Nephron (organoid): Measurements from ENCODE around the gene DNHD1.

Experiments used
- H3K27ac Mint-ChIP-seq, 3 experiments: 2 replicates each; pipeline ENCODE4 v1.8.0; 2020; ENCODE audit warnings: mixed read lengths in 3 of 3, mild to moderate bottlenecking in 2 of 3, moderate library complexity in 1 of 3
- H3K27me3 Mint-ChIP-seq: 2 replicates; pipeline ENCODE4 v1.8.0; 2021; ENCODE audit warnings: low read depth, mild to moderate bottlenecking, moderate library complexity, mixed read lengths
- H3K36me3 Mint-ChIP-seq: 2 replicates; pipeline ENCODE4 v1.8.0; 2020; ENCODE audit warnings: low read depth, mixed read lengths
- H3K4me1 Mint-ChIP-seq: 2 replicates; pipeline ENCODE4 v1.8.0; 2020; ENCODE audit warnings: mixed read lengths
- H3K4me3 Mint-ChIP-seq, 3 experiments: 2 replicates each; pipeline ENCODE4 v1.8.0; 2020; ENCODE audit warnings: mild to moderate bottlenecking in 3 of 3, mixed read lengths in 3 of 3, moderate library complexity in 2 of 3
- H3K9me3 Mint-ChIP-seq: 2 replicates; pipeline ENCODE4 v1.8.0; 2020; ENCODE audit warnings: mixed read lengths
- CTCF ChIP-seq, 3 experiments: fragments of 200-600 bp; sonication (generic); IDR thresholded peaks; one replicate each; pipeline ENCODE4 v1.5.0; 2021; ENCODE audit warnings: antibody characterized with exemption in 3 of 3; ENCODE audit not compliant: unreplicated experiment in 3 of 3

Gene DNHD1

GRCh38 chr11:6594142-6594768 lies 97.2 kb downstream of the DNHD1 start:
- H3K9me3 Mint-ChIP-seq = no peaks in the 10 kb centered on the region
- no peak for TF ChIP-seq CTCF (IDR thresholded peaks at IDR 0.05; ENCODE audit: unreplicated experiment in 3 of 3)
- peaks cover 44% of the 10 kb centered on the region for H3K36me3 Mint-ChIP-seq
- no peaks in the 10 kb centered on the region for H3K27me3 Mint-ChIP-seq
- no peaks in the 10 kb centered on the region for H3K4me1 Mint-ChIP-seq
- H3K4me3 Mint-ChIP-seq = no peak overlapping the region
- H3K27ac Mint-ChIP-seq = no peak overlapping the region

GRCh38 chr11:6596239-6596877 lies 99.3 kb downstream of the DNHD1 start:
- peaks cover 50% of the 10 kb centered on the region for H3K36me3 Mint-ChIP-seq
- no peak for TF ChIP-seq CTCF (IDR thresholded peaks at IDR 0.05; ENCODE audit: unreplicated experiment in 3 of 3)
- no peak overlapping the region for H3K4me3 Mint-ChIP-seq
- H3K4me1 Mint-ChIP-seq = no peaks in the 10 kb centered on the region
- no peak overlapping the region for H3K27ac Mint-ChIP-seq
- no peaks in the 10 kb centered on the region for H3K9me3 Mint-ChIP-seq
- no peaks in the 10 kb centered on the region for H3K27me3 Mint-ChIP-seq

DNA sequence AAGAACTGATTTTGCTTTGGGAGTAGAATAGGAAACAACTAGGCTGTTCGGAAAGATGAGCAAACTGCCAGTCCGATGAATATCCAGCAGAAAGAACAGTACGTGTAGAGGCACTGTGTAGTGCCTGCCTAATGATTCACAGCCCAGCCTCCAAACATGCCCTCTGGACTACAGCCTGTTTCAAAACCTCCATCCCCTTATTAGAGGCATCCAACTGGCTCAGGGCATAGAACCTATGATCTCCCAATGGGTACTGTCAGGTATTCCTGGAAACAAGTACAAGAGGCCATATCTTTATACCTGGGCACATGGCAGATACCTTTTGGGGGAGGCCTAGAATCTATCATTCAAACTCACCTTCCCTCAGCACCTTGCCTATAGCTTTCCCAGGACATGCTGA lies 101.5 kb downstream of the DNHD1 start:
- peak overlapping the region in 1 of 3 experiments; percentile 48 for H3K4me3 Mint-ChIP-seq
- H3K36me3 Mint-ChIP-seq = peaks cover 47% of the 10 kb centered on the region
- no peaks in the 10 kb centered on the region for H3K9me3 Mint-ChIP-seq
- no peak for TF ChIP-seq CTCF (IDR thresholded peaks at IDR 0.05; ENCODE audit: unreplicated experiment in 3 of 3)
- H3K27ac Mint-ChIP-seq = no peak overlapping the region
- H3K27me3 Mint-ChIP-seq = no peaks in the 10 kb centered on the region
- no peaks in the 10 kb centered on the region for H3K4me1 Mint-ChIP-seq

- no peak overlapping the region for H3K27ac Mint-ChIP-seq
- TF ChIP-seq CTCF (IDR thresholded peaks at IDR 0.05; ENCODE audit: unreplicated experiment in 3 of 3) = no peak
- H3K36me3 Mint-ChIP-seq = peaks cover 40% of the 10 kb centered on the region
- no peaks in the 10 kb centered on the region for H3K27me3 Mint-ChIP-seq
- no peaks in the 10 kb centered on the region for H3K4me1 Mint-ChIP-seq
- no peaks in the 10 kb centered on the region for H3K9me3 Mint-ChIP-seq
- H3K4me3 Mint-ChIP-seq = peak overlapping the region in 2 of 3 experiments; percentile 46 to 48
Measured at GRCh38 chr11:6599449-6599848, 102.4 kb downstream of the DNHD1 start.

DNA sequence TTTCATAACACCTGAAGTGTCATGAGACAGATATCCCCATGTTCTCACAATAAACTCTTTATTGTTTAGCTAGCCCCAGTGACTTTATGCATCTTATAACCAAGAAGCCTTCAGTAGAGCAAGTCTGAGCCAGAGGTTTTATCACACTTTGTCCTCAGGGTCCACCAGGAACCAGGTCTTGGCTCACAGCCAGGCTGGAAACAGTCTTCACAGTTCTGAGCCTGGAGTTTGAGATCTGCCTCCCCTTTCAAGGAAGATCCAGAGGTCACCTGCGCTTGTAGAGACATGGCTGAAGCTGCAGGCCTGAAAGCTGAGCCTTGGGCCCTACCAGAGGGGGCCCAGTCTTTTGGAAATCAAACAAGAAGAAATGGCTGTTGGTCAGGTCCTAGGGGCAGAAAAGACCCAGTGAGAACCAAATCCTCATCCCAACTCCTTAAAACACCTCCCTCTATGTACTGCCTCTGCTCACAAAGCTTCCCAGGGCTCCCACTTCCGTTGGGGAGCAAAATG lies 102.9 kb downstream of the DNHD1 start:
- H3K36me3 Mint-ChIP-seq = peaks cover 39% of the 10 kb centered on the region
- no peaks in the 10 kb centered on the region for H3K4me1 Mint-ChIP-seq
- no peaks in the 10 kb centered on the region for H3K9me3 Mint-ChIP-seq
- peak overlapping the region in 2 of 3 experiments; percentile 46 to 48 for H3K4me3 Mint-ChIP-seq
- H3K27ac Mint-ChIP-seq = no peak overlapping the region
- no peak for TF ChIP-seq CTCF (IDR thresholded peaks at IDR 0.05; ENCODE audit: unreplicated experiment in 3 of 3)
- no peaks in the 10 kb centered on the region for H3K27me3 Mint-ChIP-seq
